Ishikawa (cell line): ENCODE results near the gene RPAP3.

Experiments
- CEBPB ChIP-seq: IDR thresholded peaks from 2 replicates; pipeline ENCODE4 v1.6.1; 2012
- CREB1 ChIP-seq: IDR thresholded peaks from 2 replicates; pipeline ENCODE4 v1.6.1; 2012; ENCODE audit warnings: low read depth
- EGR1 ChIP-seq: IDR thresholded peaks from 2 replicates; pipeline ENCODE4 v1.6.1; 2012
- EP300 ChIP-seq: IDR thresholded peaks from 2 replicates; pipeline ENCODE4 v1.6.1; 2012; ENCODE audit warnings: borderline replicate concordance
- FOXM1 ChIP-seq: IDR thresholded peaks from 2 replicates; pipeline ENCODE4 v1.6.1; 2012; ENCODE audit warnings: low read depth, borderline replicate concordance
- NFIC ChIP-seq: IDR thresholded peaks from 2 replicates; pipeline ENCODE4 v1.6.1; 2012
- RAD21 ChIP-seq: IDR thresholded peaks from 2 replicates; pipeline ENCODE4 v1.6.1; 2012; ENCODE audit warnings: low read depth
- TAF1 ChIP-seq: IDR thresholded peaks from 2 replicates; pipeline ENCODE4 v1.6.1; 2012; ENCODE audit warnings: low read depth, mild to moderate bottlenecking
- TCF12 ChIP-seq: IDR thresholded peaks from 2 replicates; pipeline ENCODE4 v1.6.1; 2012; ENCODE audit warnings: low read depth
- TEAD4 ChIP-seq: IDR thresholded peaks from 2 replicates; pipeline ENCODE4 v1.6.1; 2012
- YY1 ChIP-seq: IDR thresholded peaks from 2 replicates; pipeline ENCODE4 v1.6.1; 2012; ENCODE audit warnings: low read depth
- ZBTB7A ChIP-seq: IDR thresholded peaks from 2 replicates; pipeline ENCODE4 v1.6.1; 2012; ENCODE audit warnings: low read depth
- TF ChIP-seq, protein P1 (sequence below): IDR thresholded peaks from 2 replicates; pipeline ENCODE4 v1.6.1; 2012; ENCODE audit warnings: low read depth, mild to moderate bottlenecking
- TF ChIP-seq, protein P2 (sequence below): IDR thresholded peaks from 2 replicates; pipeline ENCODE4 v1.6.1; 2012
- TF ChIP-seq, protein P3 (sequence below): IDR thresholded peaks from 2 replicates; pipeline ENCODE4 v1.6.1; 2012

The RPAP3 gene

DNA sequence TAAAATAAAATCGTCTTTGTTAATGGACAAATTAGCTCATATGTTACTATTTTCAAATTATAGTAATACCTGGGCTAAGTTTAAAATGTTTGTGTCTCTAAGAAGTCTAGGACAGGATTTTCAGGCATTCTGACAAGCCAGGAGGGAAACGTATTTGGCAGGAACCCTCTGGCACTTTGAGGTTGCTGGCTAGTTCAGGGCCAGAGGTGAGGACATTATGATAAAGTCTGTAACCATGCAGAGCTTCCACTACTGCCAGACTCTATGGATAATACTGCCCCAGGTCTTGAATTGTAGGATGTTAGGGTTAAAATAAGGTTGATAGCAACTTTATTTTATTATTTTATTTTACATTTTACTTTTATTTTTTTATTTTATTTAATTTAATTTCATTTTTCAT is 56.4 kb downstream of the RPAP3 start:
- no peak for TF ChIP-seq TEAD4
- no peak for TF ChIP-seq CREB1
- no peak for TF ChIP-seq EP300
- TF ChIP-seq, protein P1, sequence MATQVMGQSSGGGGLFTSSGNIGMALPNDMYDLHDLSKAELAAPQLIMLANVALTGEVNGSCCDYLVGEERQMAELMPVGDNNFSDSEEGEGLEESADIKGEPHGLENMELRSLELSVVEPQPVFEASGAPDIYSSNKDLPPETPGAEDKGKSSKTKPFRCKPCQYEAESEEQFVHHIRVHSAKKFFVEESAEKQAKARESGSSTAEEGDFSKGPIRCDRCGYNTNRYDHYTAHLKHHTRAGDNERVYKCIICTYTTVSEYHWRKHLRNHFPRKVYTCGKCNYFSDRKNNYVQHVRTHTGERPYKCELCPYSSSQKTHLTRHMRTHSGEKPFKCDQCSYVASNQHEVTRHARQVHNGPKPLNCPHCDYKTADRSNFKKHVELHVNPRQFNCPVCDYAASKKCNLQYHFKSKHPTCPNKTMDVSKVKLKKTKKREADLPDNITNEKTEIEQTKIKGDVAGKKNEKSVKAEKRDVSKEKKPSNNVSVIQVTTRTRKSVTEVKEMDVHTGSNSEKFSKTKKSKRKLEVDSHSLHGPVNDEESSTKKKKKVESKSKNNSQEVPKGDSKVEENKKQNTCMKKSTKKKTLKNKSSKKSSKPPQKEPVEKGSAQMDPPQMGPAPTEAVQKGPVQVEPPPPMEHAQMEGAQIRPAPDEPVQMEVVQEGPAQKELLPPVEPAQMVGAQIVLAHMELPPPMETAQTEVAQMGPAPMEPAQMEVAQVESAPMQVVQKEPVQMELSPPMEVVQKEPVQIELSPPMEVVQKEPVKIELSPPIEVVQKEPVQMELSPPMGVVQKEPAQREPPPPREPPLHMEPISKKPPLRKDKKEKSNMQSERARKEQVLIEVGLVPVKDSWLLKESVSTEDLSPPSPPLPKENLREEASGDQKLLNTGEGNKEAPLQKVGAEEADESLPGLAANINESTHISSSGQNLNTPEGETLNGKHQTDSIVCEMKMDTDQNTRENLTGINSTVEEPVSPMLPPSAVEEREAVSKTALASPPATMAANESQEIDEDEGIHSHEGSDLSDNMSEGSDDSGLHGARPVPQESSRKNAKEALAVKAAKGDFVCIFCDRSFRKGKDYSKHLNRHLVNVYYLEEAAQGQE, result no peak
- TF ChIP-seq CEBPB, result no peak
- TF ChIP-seq, protein P2, sequence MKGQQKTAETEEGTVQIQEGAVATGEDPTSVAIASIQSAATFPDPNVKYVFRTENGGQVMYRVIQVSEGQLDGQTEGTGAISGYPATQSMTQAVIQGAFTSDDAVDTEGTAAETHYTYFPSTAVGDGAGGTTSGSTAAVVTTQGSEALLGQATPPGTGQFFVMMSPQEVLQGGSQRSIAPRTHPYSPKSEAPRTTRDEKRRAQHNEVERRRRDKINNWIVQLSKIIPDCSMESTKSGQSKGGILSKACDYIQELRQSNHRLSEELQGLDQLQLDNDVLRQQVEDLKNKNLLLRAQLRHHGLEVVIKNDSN, result no peak
- no peak for TF ChIP-seq EGR1
- no peak for TF ChIP-seq TCF12
- TF ChIP-seq, protein P3, sequence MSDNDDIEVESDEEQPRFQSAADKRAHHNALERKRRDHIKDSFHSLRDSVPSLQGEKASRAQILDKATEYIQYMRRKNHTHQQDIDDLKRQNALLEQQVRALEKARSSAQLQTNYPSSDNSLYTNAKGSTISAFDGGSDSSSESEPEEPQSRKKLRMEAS, result no peak
- no peak for TF ChIP-seq TAF1
- no peak for TF ChIP-seq ZBTB7A
- TF ChIP-seq YY1, result no peak
- TF ChIP-seq NFIC, result no peak

DNA sequence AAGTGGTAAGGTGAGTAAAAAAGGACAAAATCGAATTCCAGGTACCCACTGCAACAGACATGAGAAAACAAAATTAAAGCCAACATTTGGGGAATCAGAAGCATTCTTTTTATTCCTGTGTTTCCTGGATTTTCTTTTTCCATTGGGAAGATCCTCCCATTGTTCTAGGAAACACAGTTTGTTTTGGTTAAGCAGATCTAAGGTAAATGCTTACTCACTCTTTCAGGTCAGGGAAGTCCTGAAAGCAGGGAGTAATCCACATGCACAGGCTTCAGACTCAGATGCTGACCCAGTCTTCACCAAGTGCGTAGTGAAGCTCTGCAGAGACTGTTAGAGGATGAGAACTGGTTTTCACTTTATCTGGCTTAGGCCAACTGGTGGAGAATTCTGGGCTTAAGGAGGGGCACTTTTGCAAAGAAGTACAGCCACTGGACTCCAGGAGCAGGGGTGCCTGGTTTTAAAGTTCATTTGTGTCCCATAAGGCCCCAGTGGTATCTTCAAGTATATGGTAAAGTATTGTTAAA is 57.7 kb downstream of the RPAP3 start:
- no peak for TF ChIP-seq RAD21
- TF ChIP-seq NFIC, result no peak
- no peak for TF ChIP-seq ZBTB7A

DNA sequence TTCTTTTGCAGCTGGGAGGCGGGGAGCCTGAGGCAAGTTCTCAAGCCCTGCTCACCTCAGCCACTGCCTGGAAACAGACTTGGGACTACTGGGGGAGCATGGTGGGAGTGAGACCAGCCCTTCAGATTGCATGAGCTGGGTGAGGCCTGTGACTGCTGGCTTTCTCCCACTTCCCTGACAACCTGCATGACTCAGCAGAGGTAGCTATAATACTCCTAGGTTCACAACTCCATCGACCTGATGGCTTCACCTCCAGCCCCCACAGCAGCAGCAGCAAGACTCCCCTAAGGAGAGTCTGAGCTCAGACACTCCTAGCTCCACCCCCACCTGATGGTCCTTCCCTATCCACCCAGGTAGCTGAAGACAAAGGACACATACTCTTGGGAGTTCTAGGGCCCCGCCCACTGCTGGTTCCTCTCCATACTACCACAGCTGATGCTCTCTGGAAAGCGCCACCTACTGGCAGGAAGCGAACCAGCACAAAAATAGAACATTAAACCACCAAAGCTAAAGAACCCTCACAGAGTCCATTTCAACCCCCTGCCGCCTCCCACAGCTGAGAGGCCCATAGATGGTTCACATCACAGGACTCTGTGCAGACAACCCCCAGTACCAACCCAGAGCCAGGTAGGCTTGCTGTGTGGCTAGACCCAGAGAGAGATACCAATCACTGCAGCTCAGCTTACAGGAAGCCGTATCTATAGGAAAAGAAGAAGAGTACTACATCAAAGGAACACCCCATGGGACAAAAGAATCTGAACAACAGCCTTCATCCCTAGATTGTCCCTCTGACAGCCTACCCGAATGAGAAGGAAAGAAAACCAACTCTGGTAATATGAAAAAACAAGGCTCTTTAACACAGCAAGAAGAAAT is 68.7 kb downstream of the RPAP3 start:
- TF ChIP-seq ZBTB7A, result no peak
- TF ChIP-seq YY1, result peak; percentile 60; the same call in 1 of the 2 replicates
- no peak for TF ChIP-seq NFIC
- TF ChIP-seq RAD21, result peak; percentile 64

DNA sequence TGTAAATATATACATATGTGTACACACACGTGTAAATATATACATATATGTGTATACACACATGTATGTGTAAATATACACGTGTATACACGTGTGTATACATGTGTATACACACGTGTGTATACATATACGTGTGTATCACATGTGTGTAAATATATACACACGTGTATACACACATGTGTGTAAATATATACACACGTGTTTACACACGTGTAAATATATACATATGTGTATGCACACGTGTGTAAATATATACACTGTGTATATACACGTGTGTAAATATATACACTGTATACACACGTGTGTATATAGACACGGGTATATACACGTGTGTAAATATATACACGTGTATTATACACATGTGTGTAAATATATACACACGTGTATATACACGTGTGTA is 71.7 kb downstream of the RPAP3 start:
- TF ChIP-seq, protein P1, result no peak
- no peak for TF ChIP-seq TAF1

DNA sequence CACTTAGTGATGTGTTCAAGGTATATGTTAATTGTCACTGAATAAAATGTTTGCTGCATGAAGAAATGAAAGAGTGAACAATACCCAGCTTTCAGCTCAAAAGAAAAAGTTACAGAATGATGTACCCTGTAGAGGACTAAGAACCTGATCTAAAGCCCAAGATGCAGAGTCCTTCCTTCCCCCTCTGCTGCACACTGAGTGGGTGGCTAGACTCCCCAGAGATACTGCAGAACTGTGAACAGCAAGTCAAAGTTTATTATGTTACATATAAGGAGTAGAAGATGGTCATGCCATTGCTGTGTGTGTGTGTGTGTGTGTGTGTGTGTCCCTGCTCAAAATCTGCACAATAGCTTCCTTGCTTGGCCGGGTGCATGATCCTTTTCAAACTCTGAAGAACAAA is 83.9 kb downstream of the RPAP3 start:
- no peak for TF ChIP-seq YY1
- TF ChIP-seq, protein P3, result no peak
- TF ChIP-seq, protein P2, result no peak
- no peak for TF ChIP-seq CEBPB
- no peak for TF ChIP-seq ZBTB7A
- TF ChIP-seq EP300, result no peak
- no peak for TF ChIP-seq NFIC

DNA sequence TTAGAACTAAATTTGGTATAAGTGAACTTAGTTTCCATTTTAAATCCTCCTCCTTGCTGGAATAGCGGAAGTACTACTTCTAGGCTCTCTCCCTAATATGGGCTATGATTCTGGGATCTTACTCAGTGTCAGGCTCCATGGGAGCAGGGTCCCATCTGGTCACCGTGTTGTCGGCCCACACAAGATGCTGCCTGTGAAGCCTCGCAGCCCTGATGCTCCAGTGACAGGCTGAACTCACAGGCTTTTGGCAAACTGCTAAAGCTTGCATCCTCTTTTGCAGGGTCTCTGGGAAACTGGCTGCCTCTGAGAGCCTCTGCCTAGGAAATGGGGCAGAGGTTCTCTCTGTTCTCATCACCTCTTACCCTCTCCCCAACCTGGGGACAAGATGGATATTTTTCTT is 88.4 kb downstream of the RPAP3 start:
- TF ChIP-seq, protein P2, result no peak
- TF ChIP-seq TEAD4, result no peak
- TF ChIP-seq NFIC, result no peak
- TF ChIP-seq, protein P1, result no peak
- TF ChIP-seq YY1, result no peak
- no peak for TF ChIP-seq CREB1
- no peak for TF ChIP-seq RAD21
- no peak for TF ChIP-seq FOXM1
- no peak for TF ChIP-seq TCF12
